ENCODE results near the gene CUBN.

DNA sequence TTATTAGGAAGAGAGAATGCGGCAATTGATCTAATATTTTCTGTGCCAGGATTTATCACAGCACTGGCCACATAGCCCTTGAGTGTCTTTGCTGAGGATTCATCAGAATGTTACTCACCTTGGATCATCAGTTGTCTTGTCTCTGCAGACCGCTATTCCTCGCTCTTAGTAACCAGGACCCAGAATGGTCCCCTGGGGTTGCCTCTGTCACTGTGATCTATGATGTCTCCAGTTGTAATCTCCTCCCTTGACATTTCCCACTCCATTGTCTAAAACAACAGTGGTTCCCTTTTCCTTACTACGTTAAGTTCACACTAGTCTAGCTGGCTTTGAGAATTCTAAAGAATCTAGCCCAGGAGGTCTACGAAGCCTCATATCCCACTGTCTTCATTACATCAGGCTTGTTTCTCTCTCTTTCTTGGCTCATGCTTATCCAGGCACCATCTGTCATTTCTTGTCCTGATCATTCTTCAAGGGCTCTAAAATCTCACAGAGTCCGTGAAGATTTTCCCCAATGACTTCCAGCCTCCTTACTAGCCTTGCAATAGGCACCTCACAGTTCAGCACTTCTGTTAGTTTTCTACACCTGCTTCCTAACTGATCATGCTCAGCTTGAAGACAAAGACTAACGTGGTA lies 125.8 kb downstream of the CUBN start:
- TF ChIP-seq YY1 (IDR thresholded peaks at IDR 0.05; ENCODE audit: insufficient read depth, insufficient read length): no peak
- no peak for TF ChIP-seq ZNF274 (IDR thresholded peaks at IDR 0.05; ENCODE audit: low read depth, low read length)
- no peak for TF ChIP-seq SUZ12 (IDR thresholded peaks at IDR 0.05; ENCODE audit: extremely low read depth, insufficient read depth, insufficient read length)

All from NT2/D1 (cell line).